Measurements from ENCODE around the gene SCD. TPM values are rescaled to one million over a fixed set of nuclear protein-coding genes. Genes with fewer than 3 reads are reported as not detected.

Gene SCD
- total and polyA plus RNA-seq, 10 of the 15 experiments (the other 5 are each of a cell fraction or from before 2014, with no cell fraction given) = 68.7 to 279 (median 99.5) TPM

DNA sequence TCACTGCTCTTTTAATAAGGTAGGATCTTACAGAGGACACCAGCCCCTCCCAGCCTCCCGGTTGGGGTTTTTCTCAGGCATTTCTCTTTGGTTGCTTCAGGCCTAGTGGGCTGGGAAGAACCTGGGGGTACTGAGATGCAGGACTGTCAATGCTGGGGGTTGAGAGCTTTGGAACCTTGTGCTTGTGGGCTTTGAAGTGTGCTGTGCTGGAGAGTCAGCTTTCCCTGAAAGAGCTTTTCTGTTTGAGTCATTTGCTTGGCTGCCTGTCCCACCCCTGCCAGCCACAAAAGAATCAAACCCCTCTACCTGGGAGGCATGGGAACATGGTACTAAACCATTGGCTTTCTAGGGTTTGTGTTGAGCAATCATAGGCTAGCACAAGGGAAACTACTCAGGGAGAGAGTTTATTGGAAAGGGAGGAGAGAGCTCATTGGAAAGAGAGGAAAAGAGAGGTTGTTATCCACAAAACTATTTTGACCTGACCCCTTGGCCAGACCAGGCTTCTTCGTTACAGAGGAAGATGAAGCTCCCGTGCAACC is 1.4 kb downstream of the SCD start:
- H3K9ac ChIP-seq (ENCODE audit: control insufficient read depth, insufficient read depth, low read length) = peak overlapping the region; percentile 79

More for the DNA sequence above, 1.4 kb downstream of the SCD start:
- peak overlapping the region; percentile 86 for H3K4me3 ChIP-seq
- ChIA-PET RAD21 (ENCODE audit: unreplicated experiment) (interaction anchor here (0.6 to 18.1 kb wide), 6 partner anchors 21 to 83 kb away, joined by 3 to 214 read pairs (median 30); no protein-coding TSS in a partner anchor), CTCF (interaction anchor here (0.6 to 7.7 kb wide), 13 partner anchors 11 to 650 kb away, joined by 3 to 91 read pairs (median 6); no protein-coding TSS in a partner anchor), POLR2A (interaction anchor here (0.5 to 11.8 kb wide), 7 partner anchors 12 to 1093 kb away, joined by 3 to 191 read pairs (median 18); no protein-coding TSS in a partner anchor), SMC1A (ENCODE audit: uncharacterized antibody, unreplicated experiment) (interaction anchor here (1.3 to 17.4 kb wide), 8 partner anchors 10 to 83 kb away, joined by 3 to 277 read pairs (median 36); no protein-coding TSS in a partner anchor)
- BruUV-seq (replicated peaks) = no TSS peak
- peaks cover 65% of the 10 kb centered on the region for H3K79me2 ChIP-seq (ENCODE audit: control insufficient read depth, insufficient read depth, low read length)
- peaks cover 2 to 37% of the 10 kb centered on the region in 2 experiments for H3K36me3 ChIP-seq (ENCODE audit: control insufficient read depth in 2 of 2, insufficient read depth in 2 of 2, low read length in 1 of 2)
- FAIRE-seq (no peak), ATAC-seq (no peak), DNase-seq (ENCODE audit: low read depth, low spot score) (no peak)
- H3K27me3 ChIP-seq (replicated peaks in 1 of 2; ENCODE audit: control insufficient read depth in 2 of 2, insufficient read depth in 2 of 2, low read length in 1 of 2) = no peaks in the 10 kb centered on the region
- TF ChIP-seq, protein P1, sequence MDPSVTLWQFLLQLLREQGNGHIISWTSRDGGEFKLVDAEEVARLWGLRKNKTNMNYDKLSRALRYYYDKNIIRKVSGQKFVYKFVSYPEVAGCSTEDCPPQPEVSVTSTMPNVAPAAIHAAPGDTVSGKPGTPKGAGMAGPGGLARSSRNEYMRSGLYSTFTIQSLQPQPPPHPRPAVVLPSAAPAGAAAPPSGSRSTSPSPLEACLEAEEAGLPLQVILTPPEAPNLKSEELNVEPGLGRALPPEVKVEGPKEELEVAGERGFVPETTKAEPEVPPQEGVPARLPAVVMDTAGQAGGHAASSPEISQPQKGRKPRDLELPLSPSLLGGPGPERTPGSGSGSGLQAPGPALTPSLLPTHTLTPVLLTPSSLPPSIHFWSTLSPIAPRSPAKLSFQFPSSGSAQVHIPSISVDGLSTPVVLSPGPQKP (IDR thresholded peaks at IDR 0.05; ENCODE audit: low read depth, low read length) = no peak
- TF ChIP-seq, protein P2, sequence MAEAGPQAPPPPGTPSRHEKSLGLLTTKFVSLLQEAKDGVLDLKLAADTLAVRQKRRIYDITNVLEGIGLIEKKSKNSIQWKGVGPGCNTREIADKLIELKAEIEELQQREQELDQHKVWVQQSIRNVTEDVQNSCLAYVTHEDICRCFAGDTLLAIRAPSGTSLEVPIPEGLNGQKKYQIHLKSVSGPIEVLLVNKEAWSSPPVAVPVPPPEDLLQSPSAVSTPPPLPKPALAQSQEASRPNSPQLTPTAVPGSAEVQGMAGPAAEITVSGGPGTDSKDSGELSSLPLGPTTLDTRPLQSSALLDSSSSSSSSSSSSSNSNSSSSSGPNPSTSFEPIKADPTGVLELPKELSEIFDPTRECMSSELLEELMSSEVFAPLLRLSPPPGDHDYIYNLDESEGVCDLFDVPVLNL (IDR thresholded peaks at IDR 0.05; ENCODE audit: low read depth, low read length) = no peak
- no peak for TF ChIP-seq MEF2B (IDR thresholded peaks at IDR 0.05; ENCODE audit: partially characterized antibody, poor library complexity, severe bottlenecking)
- TF ChIP-seq, protein P3, sequence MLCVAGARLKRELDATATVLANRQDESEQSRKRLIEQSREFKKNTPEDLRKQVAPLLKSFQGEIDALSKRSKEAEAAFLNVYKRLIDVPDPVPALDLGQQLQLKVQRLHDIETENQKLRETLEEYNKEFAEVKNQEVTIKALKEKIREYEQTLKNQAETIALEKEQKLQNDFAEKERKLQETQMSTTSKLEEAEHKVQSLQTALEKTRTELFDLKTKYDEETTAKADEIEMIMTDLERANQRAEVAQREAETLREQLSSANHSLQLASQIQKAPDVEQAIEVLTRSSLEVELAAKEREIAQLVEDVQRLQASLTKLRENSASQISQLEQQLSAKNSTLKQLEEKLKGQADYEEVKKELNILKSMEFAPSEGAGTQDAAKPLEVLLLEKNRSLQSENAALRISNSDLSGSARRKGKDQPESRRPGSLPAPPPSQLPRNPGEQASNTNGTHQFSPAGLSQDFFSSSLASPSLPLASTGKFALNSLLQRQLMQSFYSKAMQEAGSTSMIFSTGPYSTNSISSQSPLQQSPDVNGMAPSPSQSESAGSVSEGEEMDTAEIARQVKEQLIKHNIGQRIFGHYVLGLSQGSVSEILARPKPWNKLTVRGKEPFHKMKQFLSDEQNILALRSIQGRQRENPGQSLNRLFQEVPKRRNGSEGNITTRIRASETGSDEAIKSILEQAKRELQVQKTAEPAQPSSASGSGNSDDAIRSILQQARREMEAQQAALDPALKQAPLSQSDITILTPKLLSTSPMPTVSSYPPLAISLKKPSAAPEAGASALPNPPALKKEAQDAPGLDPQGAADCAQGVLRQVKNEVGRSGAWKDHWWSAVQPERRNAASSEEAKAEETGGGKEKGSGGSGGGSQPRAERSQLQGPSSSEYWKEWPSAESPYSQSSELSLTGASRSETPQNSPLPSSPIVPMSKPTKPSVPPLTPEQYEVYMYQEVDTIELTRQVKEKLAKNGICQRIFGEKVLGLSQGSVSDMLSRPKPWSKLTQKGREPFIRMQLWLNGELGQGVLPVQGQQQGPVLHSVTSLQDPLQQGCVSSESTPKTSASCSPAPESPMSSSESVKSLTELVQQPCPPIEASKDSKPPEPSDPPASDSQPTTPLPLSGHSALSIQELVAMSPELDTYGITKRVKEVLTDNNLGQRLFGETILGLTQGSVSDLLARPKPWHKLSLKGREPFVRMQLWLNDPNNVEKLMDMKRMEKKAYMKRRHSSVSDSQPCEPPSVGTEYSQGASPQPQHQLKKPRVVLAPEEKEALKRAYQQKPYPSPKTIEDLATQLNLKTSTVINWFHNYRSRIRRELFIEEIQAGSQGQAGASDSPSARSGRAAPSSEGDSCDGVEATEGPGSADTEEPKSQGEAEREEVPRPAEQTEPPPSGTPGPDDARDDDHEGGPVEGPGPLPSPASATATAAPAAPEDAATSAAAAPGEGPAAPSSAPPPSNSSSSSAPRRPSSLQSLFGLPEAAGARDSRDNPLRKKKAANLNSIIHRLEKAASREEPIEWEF (IDR thresholded peaks at IDR 0.05; ENCODE audit: insufficient replicate concordance, low read depth, low read length) = no peak
- no peak for TF ChIP-seq ZNF24 (IDR thresholded peaks at IDR 0.05)
- H3K27ac ChIP-seq (ENCODE audit: control insufficient read depth, insufficient read depth) = peak overlapping the region; percentile 59; the same call in 1 of the 2 replicates
- WGBS (ENCODE audit: insufficient coverage, insufficient replicate concordance, low lambda C conversion rate, missing lambda C conversion rate) = 67% methylated on average over 3 of the region's 3 CpGs
- in situ Hi-C loops (cut with MboI) (no loop called here), intact Hi-C loops (cut with micrococcal nuclease; ENCODE audit: unreplicated experiment) (no loop called here)
- H4K20me1 ChIP-seq (ENCODE audit: control insufficient read depth, insufficient read depth) = peaks cover 4% of the 10 kb centered on the region; the same call in 1 of the 2 replicates
- H2AFZ ChIP-seq (ENCODE audit: control insufficient read depth, low read depth, low read length) = no peak overlapping the region
- peak overlapping the region; percentile 73 for H3K4me2 ChIP-seq (ENCODE audit: control insufficient read depth, insufficient read depth)
- peaks cover 18% of the 10 kb centered on the region for H3K4me1 ChIP-seq (ENCODE audit: control insufficient read depth, insufficient read depth, low read length)
- H3K9me3 ChIP-seq (replicated peaks; ENCODE audit: control insufficient read depth, insufficient read depth, low read length) = no peaks in the 10 kb centered on the region

All from GM12878 (cell line).